Left cardiac atrium (tissue), 4 donors: Measurements from ENCODE around the gene DOCK9. TPM values are rescaled to one million over a fixed set of nuclear protein-coding genes. Genes with fewer than 3 reads are reported as not detected.
A peak's percentile ranks its signal among the peaks of the same experiment; 100 is the strongest.

Experiments used
- ATAC-seq, 2 donors: fragments of 200-7000 bp; cut with Tn5 transposase; one replicate each; pipeline ENCODE4 v1.9.1; 2020; ENCODE audit warnings: mild to moderate bottlenecking in 2 of 2, moderate library complexity in 2 of 2
- DNase-seq: peaks from one replicate; pipeline ENCODE4 v3.0.0-alpha.2; 2020
- intact Hi-C, 2 donors: fragments of 100-400 bp; cut with DNase I; formaldehyde crosslinking; loops; one replicate each; pipeline versions ENCODE4 v1.14.1 to v1.15.1; 2022 to 2023
- total RNA-seq, 2 donors: library from RNA; stranded (reverse); fragmentation: NEBNext Ultra II Directional; extraction: Animal tissue kit (Norgen Biotek cat#: 25700); gene quantifications; one replicate each; pipeline ENCODE4 v1.2.1, GENCODE V29; 2021
- donor health status: DM: no; HTN: yes; CAD: no.
- donor health status: DM: no; HTN: yes; CAD: no; lungs with severe emphysema.
- donor health status: DM: yes; HTN: yes; CAD: no.
- donor health status: Dilated cardiomyopathy.

DOCK9 gene
- total RNA-seq, 2 donors from 2014 or later = 42.1 to 67.5 TPM

GRCh38 chr13:99000137-99000536, 22.3 kb upstream of the DOCK9 start:
- intact Hi-C loops = no loop called here
- ATAC-seq (no peak), DNase-seq (no peak)

- ATAC-seq (peak; percentile 21 to 38), DNase-seq (no peak)
- intact Hi-C loops = no loop called here
Measured at GRCh38 chr13:98999639-98999952, 21.7 kb upstream of the DOCK9 start.

- ATAC-seq = peak in 1 of 2 donors; percentile 20
- intact Hi-C loops = no loop called here
- no peak for DNase-seq
Measured at GRCh38 chr13:98998831-98999638, 21.2 kb upstream of the DOCK9 start.

- intact Hi-C loops = no loop called here
- ATAC-seq = peak in 1 of 2 donors; percentile 43
- no peak for DNase-seq
Measured at GRCh38 chr13:98997738-98998641, 20.1 kb upstream of the DOCK9 start.

GRCh38 chr13:98997011-98997730, 19.3 kb upstream of the DOCK9 start:
- intact Hi-C loops = no loop called here
- ATAC-seq = no peak
- DNase-seq = no peak

- intact Hi-C loops = no loop called here
- DNase-seq (no peak), ATAC-seq (no peak)
Measured at GRCh38 chr13:98996046-98996445, 18.2 kb upstream of the DOCK9 start.

GRCh38 chr13:98994896-98995295, 17.0 kb upstream of the DOCK9 start:
- ATAC-seq (no peak), DNase-seq (no peak)
- intact Hi-C loops = no loop called here

GRCh38 chr13:98994080-98994479, 16.2 kb upstream of the DOCK9 start:
- ATAC-seq (no peak), DNase-seq (no peak)
- intact Hi-C loops = no loop called here

GRCh38 chr13:98992355-98992754, 14.5 kb upstream of the DOCK9 start:
- ATAC-seq (no peak), DNase-seq (no peak)
- intact Hi-C loops = no loop called here

- ATAC-seq (no peak), DNase-seq (no peak)
- intact Hi-C loops = no loop called here
Measured at GRCh38 chr13:98990701-98991100, 12.8 kb upstream of the DOCK9 start.

GRCh38 chr13:98989469-98990235, 11.8 kb upstream of the DOCK9 start:
- ATAC-seq (no peak), DNase-seq (no peak)
- intact Hi-C loops = no loop called here

- no peak for DNase-seq
- intact Hi-C loops = no loop called here
- no peak for ATAC-seq
Measured at GRCh38 chr13:98988780-98989179, 10.9 kb upstream of the DOCK9 start.

- intact Hi-C loops = no loop called here
- ATAC-seq = no peak
- no peak for DNase-seq
Measured at GRCh38 chr13:98988277-98988676, 10.4 kb upstream of the DOCK9 start.

GRCh38 chr13:98987275-98987674, 9.4 kb upstream of the DOCK9 start:
- DNase-seq (no peak), ATAC-seq (no peak)
- intact Hi-C loops = no loop called here

- intact Hi-C loops = no loop called here
- DNase-seq = no peak
- no peak for ATAC-seq
Measured at GRCh38 chr13:98986226-98986846, 8.5 kb upstream of the DOCK9 start.

GRCh38 chr13:98985591-98985990, 7.7 kb upstream of the DOCK9 start:
- DNase-seq (no peak), ATAC-seq (no peak)
- intact Hi-C loops = no loop called here

- ATAC-seq (no peak), DNase-seq (no peak)
- intact Hi-C loops = no loop called here
Measured at GRCh38 chr13:98984983-98985382, 7.1 kb upstream of the DOCK9 start.

GRCh38 chr13:98984118-98984517, 6.3 kb upstream of the DOCK9 start:
- DNase-seq (no peak), ATAC-seq (no peak)
- intact Hi-C loops = no loop called here

GRCh38 chr13:98983182-98983581, 5.3 kb upstream of the DOCK9 start:
- DNase-seq (no peak), ATAC-seq (no peak)
- intact Hi-C loops = no loop called here
